ENCODE results near the gene TNFRSF12A. TPM values are rescaled to one million over a fixed set of nuclear protein-coding genes. Genes with fewer than 3 reads are reported as not detected.

Gene TNFRSF12A
- total and polyA plus RNA-seq, 7 donors, result 69.5 to 889 (median 164) TPM

- peaks cover 35% of the 10 kb centered on the region for H3K4me1 ChIP-seq
- intact Hi-C loops (cut with DNase I), result loop anchor here (1.0 to 5.0 kb wide), 4 partner anchors 69 to 112 kb away; no protein-coding TSS in a partner anchor
- H3K27me3 ChIP-seq (ENCODE audit: insufficient read depth in 3 of 3, low read length in 2 of 3), result no peaks in the 10 kb centered on the region
- no peaks in the 10 kb centered on the region for H3K9me3 ChIP-seq
- WGBS, 3 donors, result 11 to 14% (median 12%) methylated on average over 50 to 77 of the region's 77 CpGs
- DNase-seq (peak in 1 of 2 donors; percentile 42), ATAC-seq (peak; percentile 8 to 25 (median 16))
- H3K36me3 ChIP-seq (ENCODE audit: insufficient read depth in 1 of 2, low read depth in 1 of 2), result no peaks in the 10 kb centered on the region
- peak overlapping the region; percentile 76 for H3K27ac ChIP-seq
- H3K4me3 ChIP-seq, result peak overlapping the region; percentile 90
- no peak for TF ChIP-seq CTCF (IDR thresholded peaks at IDR 0.05)
These were observed 38.2 kb downstream of the TNFRSF12A start for GRCh38 chr16:3058139-3059030.

- intact Hi-C loops (cut with DNase I), result loop anchor here (1.0 to 5.0 kb wide), 4 partner anchors 68 to 112 kb away; no protein-coding TSS in a partner anchor
These were observed 39.0 kb downstream of the TNFRSF12A start for GRCh38 chr16:3059041-3059722.

DNA sequence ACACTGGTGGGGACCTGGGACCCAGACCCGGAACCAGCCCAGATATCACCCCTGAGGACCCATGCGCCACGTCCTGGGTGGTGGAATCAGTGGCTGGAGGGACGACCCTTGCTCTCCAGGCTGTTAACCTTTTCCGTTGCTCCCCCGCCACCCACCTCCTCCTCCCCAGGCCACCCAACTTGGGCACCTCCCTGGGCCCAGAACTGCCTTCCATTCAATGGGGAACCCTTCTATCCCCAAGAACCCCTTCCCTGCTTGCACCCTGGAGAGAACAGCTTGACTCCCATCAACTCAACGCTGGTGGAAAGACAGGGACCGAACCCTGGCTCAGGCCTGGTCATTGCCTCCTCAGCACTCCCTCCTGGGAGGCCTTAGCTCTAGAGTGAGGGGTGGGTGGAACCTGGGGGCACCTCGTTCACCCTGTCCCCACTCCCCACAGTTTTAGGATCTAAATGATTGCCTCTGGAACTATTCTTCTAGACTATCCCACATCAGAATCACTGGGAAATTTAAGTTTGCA is 39.6 kb downstream of the TNFRSF12A start:
- DNase-seq (no peak), ATAC-seq (no peak)
- WGBS, 3 donors, result 41 to 47% (median 42%) methylated on average over 9 of the region's 9 CpGs

More at GRCh38 chr16:3059041-3059722, 39.0 kb downstream of the TNFRSF12A start:
- Histone ChIP-seq H3K36me3 (ENCODE audit: insufficient read depth in 1 of 2, low read depth in 1 of 2) (no peaks in the 10 kb centered on the region), H3K27me3 (ENCODE audit: insufficient read depth in 3 of 3, low read length in 2 of 3) (no peaks in the 10 kb centered on the region), H3K4me3 (peak overlapping the region; percentile 90), H3K9me3 (no peaks in the 10 kb centered on the region), H3K27ac (peak overlapping the region; percentile 76), H3K4me1 (peaks cover 35% of the 10 kb centered on the region)
- 0 to 1% (median 1%) methylated on average over 20 to 67 of the region's 67 CpGs for WGBS, 3 donors
- peak; percentile 97 for TF ChIP-seq CTCF (IDR thresholded peaks at IDR 0.05)
- peak; percentile 91 to 98 (median 94) for ATAC-seq
- peak; percentile 90 to 93 for DNase-seq

More for the DNA sequence above, 39.6 kb downstream of the TNFRSF12A start:
- Histone ChIP-seq H3K36me3 (ENCODE audit: insufficient read depth in 1 of 2, low read depth in 1 of 2) (no peaks in the 10 kb centered on the region), H3K4me1 (peaks cover 40% of the 10 kb centered on the region), H3K4me3 (peak overlapping the region; percentile 90), H3K9me3 (no peaks in the 10 kb centered on the region), H3K27me3 (ENCODE audit: insufficient read depth in 3 of 3, low read length in 2 of 3) (no peaks in the 10 kb centered on the region), H3K27ac (peak overlapping the region; percentile 76)
- intact Hi-C loops (cut with DNase I), result loop anchor here (1.0 to 5.0 kb wide), 5 partner anchors 38 to 111 kb away; partner anchors contain the start of gene ZSCAN10 (in 2 of the 2)
- no peak for TF ChIP-seq CTCF (IDR thresholded peaks at IDR 0.05)

Measured in psoas muscle (tissue), 8 donors.